ENCODE results near the gene TPSAB1.
"Not testable (repeated sequence)": the region's sequence is repeated elsewhere in the genome, so short reads cannot be mapped to it uniquely, and the experiment has no call there.

GRCh38 chr16:1253701-1254364, 13.3 kb downstream of the TPSAB1 start:
- TF ChIP-seq CTCF (IDR thresholded peaks at IDR 0.05; ENCODE audit: insufficient read depth, low read depth, low read length); EZH2 (IDR thresholded peaks at IDR 0.05; ENCODE audit: insufficient read depth, low read length): not testable (repeated sequence)
